Activated T-helper 1 cell treated with anti-CD3 and anti-CD28 coated beads, Interleukin-2, amount 50 U/mL, for 16 hours (primary cell): ENCODE results near the gene IGFL4.
"Not testable (repeated sequence)": the region's sequence is repeated elsewhere in the genome, so short reads cannot be mapped to it uniquely, and the experiment has no call there.

Experiments used
- DNase-seq, 2 donors: peaks; one replicate each; pipeline ENCODE4 v3.0.0-alpha.2; 2020; ENCODE audit warnings: low read depth in 1 of 2, low spot score in 1 of 2

IGFL4 gene

DNA sequence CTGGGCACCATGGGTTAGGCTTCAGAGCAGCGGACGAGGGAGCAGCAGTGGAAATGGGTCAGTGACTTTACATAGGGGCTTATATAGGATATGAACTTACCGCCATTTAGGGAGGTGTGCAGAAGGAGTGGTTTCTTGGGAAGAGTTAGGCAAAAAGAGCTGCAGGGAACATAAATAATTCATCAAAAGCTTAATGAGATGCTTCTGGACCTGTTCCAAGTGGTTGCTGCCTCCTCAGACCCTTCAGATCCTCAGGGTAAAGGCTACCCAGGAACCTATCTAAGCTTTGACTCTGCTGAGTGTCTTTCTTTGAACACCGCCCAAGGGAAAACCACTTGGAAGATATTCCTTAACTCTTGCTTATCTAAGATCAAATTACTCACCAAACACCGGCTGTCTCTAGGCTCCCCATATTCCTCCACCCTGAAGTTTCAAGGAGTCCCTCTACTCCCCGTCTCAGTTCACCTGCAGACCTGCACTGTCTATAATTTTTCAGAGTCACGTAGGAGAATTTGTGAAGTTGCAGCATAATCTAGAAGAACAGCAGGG is at the start of gene IGFL4:
Gene IGFL4, minus strand, starts transcription at position 51 of the 549 bp plus-strand sequence. Its CDS starts 40 bp downstream, at position 11.
- DNase-seq: no peak

DNA sequence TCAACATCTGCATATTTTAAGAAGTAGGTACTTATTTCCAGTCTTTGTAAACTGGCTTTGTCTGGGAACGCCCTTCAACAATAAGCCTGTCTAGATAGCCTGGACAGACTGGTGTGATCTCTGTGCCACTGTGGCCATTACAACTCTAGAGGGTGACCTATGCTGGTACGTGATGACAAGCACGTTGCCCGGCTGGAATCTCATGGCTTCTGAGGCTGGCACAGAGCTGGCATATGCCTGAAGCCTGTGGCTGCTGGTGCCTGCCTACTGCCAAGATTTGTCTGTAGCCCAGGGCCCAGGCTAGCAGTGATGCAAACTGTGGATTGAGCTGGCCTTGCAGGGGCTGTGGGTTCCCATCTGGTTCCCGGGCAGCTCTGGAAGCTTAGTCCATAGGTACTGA is 49.6 kb upstream of the IGFL4 start:
- no peak for DNase-seq

- DNase-seq: no peak
Observed at GRCh38 chr19:46089432-46089831, 48.6 kb upstream of the IGFL4 start.

GRCh38 chr19:46088101-46088500 is 47.3 kb upstream of the IGFL4 start:
- DNase-seq: no peak

GRCh38 chr19:46085888-46086287 is 45.1 kb upstream of the IGFL4 start:
- no peak for DNase-seq

- no peak for DNase-seq
Observed at GRCh38 chr19:46082728-46083050, 41.9 kb upstream of the IGFL4 start.

GRCh38 chr19:46081928-46082727 is 41.3 kb upstream of the IGFL4 start:
- DNase-seq: no peak

DNA sequence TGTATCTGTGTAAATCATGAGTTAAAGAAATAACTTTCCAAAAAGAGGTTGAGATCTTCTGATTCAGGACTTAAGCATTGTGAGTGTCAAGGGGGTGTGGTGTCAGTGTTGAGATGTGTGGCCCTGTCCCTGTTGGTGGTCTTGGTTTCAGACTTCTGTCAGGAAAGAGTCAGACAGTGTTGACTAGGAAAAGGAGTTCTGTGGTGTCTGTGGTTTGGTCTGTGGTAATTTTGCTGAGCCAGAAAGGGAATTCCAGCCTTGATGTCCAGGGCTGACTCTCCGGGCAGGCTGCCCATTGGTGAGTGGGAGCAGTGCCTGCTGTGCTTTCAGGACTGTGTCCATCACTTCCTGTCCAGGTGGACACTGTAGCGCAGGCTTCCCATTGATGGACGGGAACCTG is 39.8 kb upstream of the IGFL4 start:
- DNase-seq: no peak

- DNase-seq: no peak
Observed at GRCh38 chr19:46079576-46079975, 38.8 kb upstream of the IGFL4 start.

- not testable (repeated sequence) for DNase-seq
Observed at GRCh38 chr19:46078573-46079332, 38.0 kb upstream of the IGFL4 start.

- no peak for DNase-seq
Observed at GRCh38 chr19:46077815-46078167, 37.0 kb upstream of the IGFL4 start.

DNA sequence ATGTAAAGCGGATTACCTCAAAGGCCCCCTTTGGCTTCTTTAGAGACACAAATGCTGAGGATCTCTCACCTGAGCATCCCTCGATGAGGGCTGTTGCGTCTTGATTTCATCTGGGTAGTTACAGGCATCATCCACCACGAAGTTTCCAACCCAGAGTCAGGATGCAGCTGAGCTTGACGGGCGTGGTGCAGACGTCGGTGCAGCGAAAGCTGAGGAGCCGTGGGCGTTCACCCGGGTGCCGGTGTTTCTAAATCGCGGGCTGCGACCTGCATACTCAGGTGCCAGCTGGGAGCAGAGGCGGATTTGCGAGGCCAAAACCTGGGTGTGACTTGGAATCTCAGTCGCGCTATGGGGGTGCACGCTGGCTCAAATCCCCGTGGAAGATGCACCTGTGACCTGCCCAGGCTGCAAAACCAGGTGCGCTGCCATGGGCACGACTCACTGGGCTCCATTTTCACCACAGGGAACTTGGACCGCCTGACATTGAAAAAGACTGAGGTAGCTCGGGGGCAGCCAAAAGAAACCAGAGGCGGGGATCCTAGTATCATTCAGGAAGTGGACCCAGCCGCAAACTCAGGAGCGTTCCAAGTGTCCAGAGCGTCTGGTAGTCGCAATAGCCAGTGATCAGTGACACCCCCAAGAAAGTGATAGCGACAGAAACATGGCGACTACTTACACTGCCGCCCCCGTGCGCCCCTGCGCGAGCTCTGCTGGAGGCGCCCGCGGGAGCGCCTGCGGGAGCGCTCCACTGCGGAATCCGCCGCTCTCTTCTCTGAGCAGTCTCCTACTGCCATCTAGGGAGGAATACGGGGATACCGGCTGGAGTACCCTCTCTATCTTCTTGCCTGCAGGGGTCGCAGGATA is 36.4 kb upstream of the IGFL4 start:
- DNase-seq: no peak

DNA sequence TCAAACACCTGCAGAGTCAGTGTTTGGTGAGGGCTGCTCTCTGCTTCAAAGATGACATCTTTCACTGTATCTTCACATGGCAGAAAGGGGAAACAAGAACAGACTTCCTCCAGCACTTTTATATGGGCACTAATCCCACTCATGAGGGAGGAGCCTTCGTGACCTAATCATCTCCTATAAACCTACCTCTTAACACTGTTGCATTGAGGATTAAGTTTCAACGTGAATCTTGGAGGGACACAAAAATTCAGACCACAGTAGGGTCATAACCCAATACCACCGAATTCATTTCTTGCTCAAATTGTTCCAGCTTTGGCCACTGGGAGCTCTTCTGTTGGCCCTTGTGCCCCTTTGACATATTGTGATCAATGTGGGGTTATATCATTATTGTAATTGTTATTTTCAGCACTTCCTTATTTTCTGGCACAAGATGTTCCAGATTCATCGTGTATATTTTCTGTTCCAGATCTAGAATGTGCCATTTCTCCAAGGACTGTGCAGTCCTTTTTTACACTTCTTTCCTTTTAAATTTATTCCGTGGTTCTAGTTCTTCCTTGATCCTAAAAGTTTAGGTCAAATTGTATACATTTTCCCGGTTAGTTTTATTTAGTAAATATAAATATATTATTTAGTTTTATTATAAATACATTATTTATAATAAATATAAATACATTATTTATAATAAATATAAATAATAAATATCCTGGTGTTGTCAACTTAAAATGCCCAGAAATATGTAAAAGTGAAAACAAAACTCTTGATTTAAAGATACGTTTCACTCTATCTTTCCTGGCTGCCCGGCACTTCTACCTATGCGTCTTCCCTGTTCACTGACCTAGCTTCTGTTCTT is 35.5 kb upstream of the IGFL4 start:
- no peak for DNase-seq

- no peak for DNase-seq
Observed at GRCh38 chr19:46073268-46073922, 32.6 kb upstream of the IGFL4 start.

- DNase-seq: no peak
Observed at GRCh38 chr19:46069806-46070341, 29.1 kb upstream of the IGFL4 start.

GRCh38 chr19:46068345-46069258 is 27.8 kb upstream of the IGFL4 start:
- DNase-seq: no peak

GRCh38 chr19:46067691-46068090 is 26.9 kb upstream of the IGFL4 start:
- DNase-seq: no peak

DNA sequence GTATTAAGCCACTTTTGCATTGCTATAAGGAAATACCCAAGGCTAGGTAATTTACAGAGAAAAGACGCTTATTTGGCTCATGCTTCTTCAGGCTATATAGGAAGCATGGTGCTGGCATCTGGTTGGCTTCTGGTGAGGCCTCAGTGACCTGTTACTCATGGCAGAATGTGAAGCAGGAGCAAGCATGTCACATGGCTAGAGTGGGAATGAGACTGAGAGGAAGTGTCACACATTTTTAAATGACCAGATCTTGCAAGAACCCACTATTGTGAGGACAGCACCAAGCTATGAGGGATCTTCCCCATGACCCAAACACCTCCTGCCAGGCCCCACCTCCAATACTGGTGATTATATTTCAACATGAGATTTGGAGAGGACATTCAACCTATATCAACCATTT is 25.7 kb upstream of the IGFL4 start:
- DNase-seq: no peak
